GM18507 (cell line): ENCODE results near the gene SFMBT2.
"Not testable (repeated sequence)": the region's sequence is repeated elsewhere in the genome, so short reads cannot be mapped to it uniquely, and the experiment has no call there.

ENCODE experiments used
- DNase-seq: peaks from one replicate; pipeline ENCODE4 v3.0.0; 2011; ENCODE audit warnings: low read depth; ENCODE audit not compliant: insufficient read length; ENCODE audit errors: extremely low spot score
- FAIRE-seq: peaks from 2 replicates; lab custom pipeline; 2011; peaks lifted over from hg19 to GRCh38; lab: Jason Lieb, UNC

The SFMBT2 gene

GRCh38 chr10:7251696-7252465, 159.0 kb downstream of the SFMBT2 start:
- DNase-seq (no peak), FAIRE-seq (no peak)

- DNase-seq (no peak), FAIRE-seq (no peak)
Measured at GRCh38 chr10:7250236-7250635, 160.6 kb downstream of the SFMBT2 start.

DNA sequence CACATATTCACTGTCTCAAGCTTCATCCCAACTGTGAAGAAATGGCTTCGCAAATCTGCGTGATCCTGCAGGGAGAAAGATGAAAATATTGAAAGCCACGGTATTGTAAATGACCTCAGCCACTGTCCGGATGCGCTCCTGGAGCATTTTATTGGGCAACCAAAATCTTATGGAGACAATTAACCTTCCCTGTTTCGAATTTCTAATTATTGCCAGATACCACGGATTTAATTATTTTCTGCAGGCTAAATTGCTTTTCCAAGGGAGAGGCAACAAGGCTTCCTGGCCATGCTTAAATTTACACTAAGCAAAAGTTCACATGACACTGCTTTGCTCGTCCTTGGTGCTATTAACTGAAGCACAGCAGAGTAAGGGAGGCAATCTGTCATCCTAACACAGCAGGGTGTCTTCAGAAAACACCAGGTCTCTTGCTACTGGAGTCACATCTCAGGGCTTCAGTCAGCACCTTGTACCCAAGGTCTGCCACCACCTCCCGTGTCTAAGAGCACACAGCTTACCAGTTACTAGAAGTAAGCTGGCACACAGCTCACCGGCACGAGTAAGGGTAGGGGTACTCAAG, 162.2 kb downstream of the SFMBT2 start:
- no peak for DNase-seq
- no peak for FAIRE-seq

- FAIRE-seq (no peak), DNase-seq (no peak)
Measured at GRCh38 chr10:7248148-7248547, 162.7 kb downstream of the SFMBT2 start.

- DNase-seq (no peak), FAIRE-seq (no peak)
Measured at GRCh38 chr10:7245505-7245904, 165.3 kb downstream of the SFMBT2 start.

DNA sequence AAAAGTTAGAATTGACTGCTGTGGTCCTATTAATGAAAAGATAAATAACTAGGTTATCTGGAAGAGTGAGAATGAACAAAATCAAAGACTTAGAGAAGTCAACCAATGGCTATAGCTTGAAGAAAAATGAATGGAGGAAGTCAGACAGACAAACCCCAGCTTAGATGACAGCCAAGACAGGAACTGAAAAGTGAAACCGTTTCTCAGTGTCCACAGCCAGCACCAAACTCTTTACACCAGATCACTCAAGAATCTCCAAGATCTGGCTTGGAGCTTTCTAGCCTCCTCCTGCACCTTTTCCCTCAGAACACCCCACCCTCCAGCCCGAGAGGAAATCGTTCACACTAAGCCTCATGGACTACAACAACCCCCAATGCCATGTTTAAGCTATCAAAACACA, 167.0 kb downstream of the SFMBT2 start:
- DNase-seq (no peak), FAIRE-seq (peak; percentile 94)

- FAIRE-seq (no peak), DNase-seq (no peak)
Measured at GRCh38 chr10:7243139-7243538, 167.7 kb downstream of the SFMBT2 start.

GRCh38 chr10:7239312-7239985, 171.4 kb downstream of the SFMBT2 start:
- DNase-seq (no peak), FAIRE-seq (peak; percentile 60)

- DNase-seq = no peak
- FAIRE-seq = peak; percentile 18
Measured at GRCh38 chr10:7235376-7235775, 175.5 kb downstream of the SFMBT2 start.

- DNase-seq = no peak
- no peak for FAIRE-seq
Measured at GRCh38 chr10:7234109-7234508, 176.7 kb downstream of the SFMBT2 start.

DNA sequence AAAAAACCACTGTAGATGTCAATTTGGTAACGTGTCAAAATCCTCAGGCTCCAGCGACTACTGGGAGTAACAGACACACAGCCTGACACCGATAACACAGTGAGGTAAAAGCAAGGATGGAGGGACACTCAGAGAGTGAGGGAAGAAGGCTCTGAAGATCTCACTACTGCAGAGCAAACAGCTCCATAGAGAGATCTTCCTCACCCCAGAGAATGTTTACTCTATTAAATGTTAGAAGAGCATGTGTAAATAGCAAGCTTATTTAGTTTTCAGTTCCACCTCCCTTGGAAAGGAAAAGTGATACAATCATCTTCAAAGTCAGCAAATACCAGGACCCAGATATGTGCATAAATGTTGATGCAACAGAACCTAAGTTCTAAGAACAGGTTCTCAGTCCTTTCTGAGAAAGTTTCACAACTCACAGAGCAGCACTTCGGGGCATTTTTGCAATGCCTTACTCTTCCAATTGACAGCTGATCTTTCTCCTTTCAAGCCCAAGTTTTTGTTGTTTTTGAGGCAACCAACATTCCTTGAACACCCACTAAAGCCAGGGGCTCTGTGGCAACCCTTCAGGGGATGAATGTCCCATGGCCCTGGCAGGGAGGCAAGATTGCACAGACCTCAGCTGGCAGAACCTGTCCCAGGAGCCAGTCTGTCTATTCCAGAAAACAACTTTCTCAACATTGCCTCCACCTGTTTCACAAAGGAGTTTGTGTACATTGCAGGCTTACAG, 177.4 kb downstream of the SFMBT2 start:
- FAIRE-seq = no peak

DNA sequence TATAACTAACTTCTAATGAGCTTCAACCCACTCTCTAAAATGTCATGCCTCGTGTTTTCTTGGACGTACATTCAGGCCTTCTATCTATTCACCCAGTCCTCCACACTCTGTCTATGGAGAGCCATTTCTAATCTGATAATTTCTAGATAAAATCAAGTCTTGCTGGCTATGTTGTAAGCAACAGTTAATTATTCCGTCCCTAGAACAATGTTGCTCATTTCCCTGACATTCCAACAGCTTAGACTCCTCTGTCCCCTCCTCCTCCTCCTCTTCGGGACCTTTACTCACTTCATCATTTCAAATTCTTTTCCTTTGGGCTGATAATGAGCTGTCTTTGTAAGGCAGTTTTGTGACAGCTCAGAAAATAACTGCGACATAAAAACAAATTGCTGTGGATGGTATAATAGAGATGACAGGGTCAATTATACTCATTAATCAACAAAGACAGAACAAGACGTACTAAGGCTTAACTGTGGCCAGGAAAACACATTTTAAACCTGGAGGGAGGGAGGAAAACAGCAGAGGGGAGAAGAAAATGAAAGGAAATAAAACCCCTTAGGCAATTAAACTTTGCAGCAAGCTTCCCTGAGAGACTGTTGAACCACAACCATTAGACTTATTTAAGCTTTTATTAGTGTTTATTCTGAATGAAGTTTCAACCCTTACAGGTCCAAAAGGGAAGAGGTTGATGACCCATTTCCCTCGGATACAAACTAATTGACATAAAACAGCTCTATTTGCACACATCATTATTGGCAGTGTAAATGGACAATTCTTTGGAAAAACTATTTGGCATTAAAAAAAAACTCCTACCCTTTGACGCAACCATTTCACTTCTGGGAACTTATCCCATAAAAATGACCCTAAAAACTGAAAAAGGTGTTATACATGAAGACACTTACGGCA, 179.1 kb downstream of the SFMBT2 start:
- DNase-seq (no peak), FAIRE-seq (no peak)

More for the DNA sequence above, 177.4 kb downstream of the SFMBT2 start:
- DNase-seq = no peak

- no peak for FAIRE-seq
- DNase-seq = no peak
Measured at GRCh38 chr10:7230951-7231350, 179.9 kb downstream of the SFMBT2 start.

DNA sequence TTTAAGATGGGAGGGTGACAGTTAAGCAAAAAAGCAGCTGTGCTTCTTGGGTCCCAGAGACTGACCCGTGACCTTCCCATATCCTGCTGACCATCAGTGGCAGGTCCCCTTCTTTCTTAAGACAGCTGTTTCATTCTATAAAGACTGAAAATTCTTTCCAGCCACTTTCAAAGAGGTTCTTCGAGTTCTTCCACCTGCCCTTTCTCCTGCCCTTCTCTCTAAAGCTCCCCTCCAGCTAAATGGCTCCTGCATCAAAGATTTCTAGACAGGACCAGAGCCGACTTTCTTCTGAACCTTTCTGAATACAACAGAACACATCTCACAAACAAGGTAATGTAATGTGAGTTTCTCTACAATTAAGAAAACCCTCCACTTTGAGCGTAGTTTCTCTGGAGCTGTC, 180.8 kb downstream of the SFMBT2 start:
- FAIRE-seq (no peak), DNase-seq (no peak)

DNA sequence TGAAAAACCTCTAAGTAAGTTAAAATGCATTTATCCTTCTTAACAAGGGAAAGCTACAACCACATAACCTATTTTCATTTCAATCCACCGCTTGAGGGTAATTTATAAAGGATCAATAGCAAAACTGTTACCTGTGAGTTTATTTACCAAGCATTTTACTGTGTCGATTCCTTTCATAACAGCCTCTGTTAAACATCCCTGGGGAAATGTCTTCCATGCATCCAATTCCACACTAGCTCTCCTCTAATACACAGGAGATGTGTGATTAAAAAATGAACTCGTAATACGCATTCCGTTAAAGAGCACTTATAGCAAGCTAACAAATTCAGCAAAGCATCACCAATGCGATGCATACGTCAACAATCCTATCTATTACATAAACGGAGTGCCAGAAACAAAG, 185.7 kb downstream of the SFMBT2 start:
- FAIRE-seq (no peak), DNase-seq (no peak)

DNA sequence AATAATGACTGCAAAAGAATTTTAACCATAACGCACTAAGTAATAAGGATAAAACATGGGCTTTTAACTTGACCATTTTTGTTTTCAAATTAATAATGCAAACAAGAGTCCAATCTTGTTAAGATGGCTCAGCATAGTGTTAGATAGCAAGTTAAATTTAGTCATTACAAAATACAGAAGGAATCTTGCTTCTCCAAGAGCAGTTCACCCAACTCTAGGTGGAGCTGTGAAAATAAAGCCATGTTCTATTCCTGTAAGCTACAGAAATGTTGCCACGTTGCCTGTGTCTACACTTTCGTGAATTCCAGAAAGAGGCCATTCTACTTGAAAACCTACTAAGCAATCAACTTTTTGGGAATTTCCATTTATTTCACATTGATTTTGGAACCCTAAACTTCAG, 191.9 kb downstream of the SFMBT2 start:
- FAIRE-seq (no peak), DNase-seq (no peak)

DNA sequence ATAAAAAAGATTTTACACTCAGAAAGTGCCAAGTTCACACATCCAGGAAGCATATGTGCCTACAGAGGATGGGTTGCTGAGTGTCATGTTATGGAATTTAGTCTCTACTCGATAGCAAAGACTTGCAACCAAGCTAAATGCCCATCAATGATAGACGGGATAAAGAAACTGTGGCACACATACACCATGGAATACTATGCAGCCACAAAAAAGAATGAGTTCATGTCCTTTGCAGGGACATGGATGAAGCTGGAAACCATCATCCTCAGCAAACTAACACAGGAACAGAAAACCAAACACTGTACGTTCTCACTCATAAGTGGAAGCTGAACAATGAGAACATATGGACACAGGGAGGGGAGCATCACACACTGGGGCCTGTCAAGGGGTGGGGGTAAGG, 198.1 kb downstream of the SFMBT2 start:
- DNase-seq, FAIRE-seq: not testable (repeated sequence)

DNA sequence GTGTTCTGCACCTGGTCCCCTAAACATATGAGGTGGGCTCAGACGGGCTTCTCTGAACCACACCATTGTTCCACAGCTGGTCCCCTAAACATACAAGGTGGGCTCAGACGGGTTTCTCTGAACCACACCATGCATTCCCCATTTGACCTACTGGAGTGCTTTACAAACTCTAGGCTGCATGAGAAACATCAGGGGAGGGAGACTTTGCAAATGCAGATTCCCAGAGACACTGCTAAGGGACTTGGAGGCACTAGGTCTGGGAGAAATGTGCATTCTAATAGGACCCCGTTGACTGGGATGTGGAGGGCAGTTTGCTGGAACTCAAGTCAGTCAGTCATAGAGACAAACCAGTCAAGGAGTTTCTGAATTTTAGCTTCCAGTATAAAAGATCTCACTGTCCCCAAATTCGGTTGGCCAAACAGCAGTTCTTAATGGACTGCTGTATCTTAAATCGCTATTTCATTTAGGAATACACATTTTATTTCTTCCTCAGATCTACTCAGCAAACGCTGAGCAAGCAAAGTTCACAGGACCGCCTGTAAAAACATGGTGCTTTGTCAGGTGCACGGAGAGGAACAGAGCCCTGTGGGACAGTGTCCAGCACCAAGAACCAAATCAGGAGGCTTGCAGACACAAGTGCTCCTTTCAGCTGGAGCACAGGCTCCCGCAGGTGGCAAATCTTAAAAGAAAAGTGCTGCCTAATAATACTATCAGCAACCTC, 198.8 kb downstream of the SFMBT2 start:
- DNase-seq = no peak
- FAIRE-seq = no peak

- DNase-seq (no peak), FAIRE-seq (no peak)
Measured at GRCh38 chr10:7210516-7210915, 200.3 kb downstream of the SFMBT2 start.
